22Rv1 (cell line): ENCODE measurements around the gene IL17RE.

ENCODE experiments used
- H3K27ac ChIP-seq: fragments of 450-650 bp; 2 replicates; pipeline ENCODE4 v1.5.1; 2017
- ZFX ChIP-seq: fragments of 450-650 bp; IDR thresholded peaks from 2 replicates; pipeline ENCODE4 v1.6.1; 2017; ENCODE audit warnings: antibody characterized with exemption, borderline replicate concordance
- TF ChIP-seq, protein P1 (sequence below): fragments of 450-650 bp; IDR thresholded peaks from 2 replicates; pipeline ENCODE4 v1.5.1; 2017; ENCODE audit warnings: mild to moderate bottlenecking

Gene IL17RE

DNA sequence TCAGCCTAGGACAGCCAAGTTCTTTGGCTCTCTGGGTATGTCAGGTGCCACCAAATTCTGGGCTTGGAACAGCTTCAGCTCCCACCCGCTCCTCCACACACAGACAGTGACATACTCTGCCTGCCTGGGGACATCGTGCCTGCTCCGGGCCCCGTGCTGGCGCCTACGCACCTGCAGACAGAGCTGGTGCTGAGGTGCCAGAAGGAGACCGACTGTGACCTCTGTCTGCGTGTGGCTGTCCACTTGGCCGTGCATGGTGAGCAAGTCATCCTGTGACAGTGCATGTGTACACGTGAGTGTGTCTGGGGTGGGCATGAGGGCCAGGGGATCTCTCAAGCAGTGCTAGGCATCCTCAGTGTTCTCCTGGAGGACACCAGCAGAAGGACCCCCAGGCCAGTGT is 15.2 kb downstream of the IL17RE start:
- peak overlapping the region; percentile 89 for H3K27ac ChIP-seq
- no peak for TF ChIP-seq ZFX
- TF ChIP-seq, protein P1, sequence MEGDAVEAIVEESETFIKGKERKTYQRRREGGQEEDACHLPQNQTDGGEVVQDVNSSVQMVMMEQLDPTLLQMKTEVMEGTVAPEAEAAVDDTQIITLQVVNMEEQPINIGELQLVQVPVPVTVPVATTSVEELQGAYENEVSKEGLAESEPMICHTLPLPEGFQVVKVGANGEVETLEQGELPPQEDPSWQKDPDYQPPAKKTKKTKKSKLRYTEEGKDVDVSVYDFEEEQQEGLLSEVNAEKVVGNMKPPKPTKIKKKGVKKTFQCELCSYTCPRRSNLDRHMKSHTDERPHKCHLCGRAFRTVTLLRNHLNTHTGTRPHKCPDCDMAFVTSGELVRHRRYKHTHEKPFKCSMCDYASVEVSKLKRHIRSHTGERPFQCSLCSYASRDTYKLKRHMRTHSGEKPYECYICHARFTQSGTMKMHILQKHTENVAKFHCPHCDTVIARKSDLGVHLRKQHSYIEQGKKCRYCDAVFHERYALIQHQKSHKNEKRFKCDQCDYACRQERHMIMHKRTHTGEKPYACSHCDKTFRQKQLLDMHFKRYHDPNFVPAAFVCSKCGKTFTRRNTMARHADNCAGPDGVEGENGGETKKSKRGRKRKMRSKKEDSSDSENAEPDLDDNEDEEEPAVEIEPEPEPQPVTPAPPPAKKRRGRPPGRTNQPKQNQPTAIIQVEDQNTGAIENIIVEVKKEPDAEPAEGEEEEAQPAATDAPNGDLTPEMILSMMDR = no peak

DNA sequence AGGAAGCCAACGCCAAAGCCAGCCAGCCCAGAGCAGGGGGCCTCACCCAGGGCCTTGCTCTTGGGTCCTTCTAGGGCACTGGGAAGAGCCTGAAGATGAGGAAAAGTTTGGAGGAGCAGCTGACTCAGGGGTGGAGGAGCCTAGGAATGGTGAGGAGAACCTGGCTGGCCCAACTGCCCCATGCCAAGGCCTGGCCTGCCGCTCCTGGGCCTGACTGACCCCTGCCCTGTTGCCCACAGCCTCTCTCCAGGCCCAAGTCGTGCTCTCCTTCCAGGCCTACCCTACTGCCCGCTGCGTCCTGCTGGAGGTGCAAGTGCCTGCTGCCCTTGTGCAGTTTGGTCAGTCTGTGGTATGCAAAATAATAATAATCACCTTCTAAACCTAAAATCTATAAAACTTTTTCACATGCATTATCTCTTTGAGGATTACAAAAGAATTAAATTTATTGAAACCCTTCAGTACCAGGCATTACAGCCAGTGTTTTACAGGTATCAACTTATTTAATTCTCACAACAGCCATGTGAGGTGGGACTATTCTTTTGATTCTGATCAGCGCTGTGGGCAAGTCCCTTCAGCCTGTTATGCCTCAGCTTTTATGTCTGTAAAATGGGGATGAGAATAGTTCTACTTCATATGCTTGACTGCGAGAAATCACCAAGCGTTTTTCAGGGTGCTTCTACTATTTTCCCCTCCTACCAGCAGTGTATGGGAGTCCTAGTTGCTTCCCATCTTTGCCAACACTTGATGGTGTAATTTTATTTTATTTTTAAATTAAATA is 15.8 kb downstream of the IL17RE start:
- no peak for TF ChIP-seq ZFX
- TF ChIP-seq, protein P1 = no peak
- peak overlapping the region; percentile 89; the same call in 1 of the 2 replicates for H3K27ac ChIP-seq

DNA sequence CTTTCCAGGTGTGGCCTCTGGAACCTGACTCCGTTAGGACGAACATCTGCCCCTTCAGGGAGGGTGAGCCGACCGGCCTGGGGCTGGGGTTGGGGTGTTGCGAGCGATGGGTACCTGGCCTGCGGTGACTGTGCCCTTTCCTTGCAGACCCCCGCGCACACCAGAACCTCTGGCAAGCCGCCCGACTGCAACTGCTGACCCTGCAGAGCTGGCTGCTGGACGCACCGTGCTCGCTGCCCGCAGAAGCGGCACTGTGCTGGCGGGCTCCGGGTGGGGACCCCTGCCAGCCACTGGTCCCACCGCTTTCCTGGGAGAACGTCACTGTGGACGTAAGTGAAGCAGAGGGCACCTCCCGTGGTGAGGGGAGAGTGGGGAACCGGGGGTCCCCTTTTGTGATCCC is 25.5 kb downstream of the IL17RE start:
- TF ChIP-seq ZFX = no peak
- TF ChIP-seq, protein P1 = no peak
- H3K27ac ChIP-seq = no peak overlapping the region

DNA sequence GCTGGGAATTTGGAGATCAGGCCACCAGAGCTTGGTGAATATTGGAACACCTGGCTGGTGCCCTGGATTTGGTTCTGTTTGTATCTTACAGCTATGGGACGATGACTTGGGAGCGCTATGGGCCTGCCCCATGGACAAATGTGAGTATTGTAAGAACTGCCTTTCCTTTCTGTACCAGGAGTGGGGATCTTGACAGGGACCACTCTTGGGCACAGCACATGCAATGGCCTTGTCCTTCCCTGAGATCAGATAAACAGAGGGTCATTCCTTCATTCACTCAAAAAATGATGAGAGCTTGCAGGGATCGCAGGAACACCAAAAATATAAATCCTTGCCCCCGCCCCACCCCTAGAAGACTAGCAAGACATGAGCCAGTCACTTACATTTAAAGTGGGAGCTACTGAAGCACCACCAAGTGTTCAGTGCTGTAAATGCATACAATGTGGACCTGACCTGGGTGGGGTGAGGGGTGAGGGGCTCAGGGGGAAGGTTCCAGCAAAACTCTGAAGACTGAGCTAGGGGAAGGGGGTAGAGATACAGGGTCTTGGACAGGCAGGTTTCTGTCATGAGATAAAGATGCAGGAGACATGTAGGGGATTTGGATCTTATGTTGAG is 28.3 kb downstream of the IL17RE start:
- no peak overlapping the region for H3K27ac ChIP-seq
- TF ChIP-seq, protein P1 = 0 out of 2 replicates have a peak, but pooled peaks have one; percentile 10
- no peak for TF ChIP-seq ZFX

DNA sequence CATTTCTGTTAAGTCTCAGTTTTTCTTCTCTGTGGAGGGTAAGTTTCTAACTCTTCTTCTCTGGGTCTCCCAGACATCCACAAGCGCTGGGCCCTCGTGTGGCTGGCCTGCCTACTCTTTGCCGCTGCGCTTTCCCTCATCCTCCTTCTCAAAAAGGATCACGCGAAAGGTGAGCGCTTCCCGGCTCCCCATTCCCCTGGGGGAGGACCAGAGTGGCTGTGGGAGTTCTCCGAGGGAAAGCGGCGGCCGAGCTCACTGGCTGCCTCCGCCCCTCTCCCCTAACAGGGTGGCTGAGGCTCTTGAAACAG is 29.8 kb downstream of the IL17RE start:
- TF ChIP-seq, protein P1 = no peak
- no peak for TF ChIP-seq ZFX
- H3K27ac ChIP-seq = peak overlapping the region; percentile 95

DNA sequence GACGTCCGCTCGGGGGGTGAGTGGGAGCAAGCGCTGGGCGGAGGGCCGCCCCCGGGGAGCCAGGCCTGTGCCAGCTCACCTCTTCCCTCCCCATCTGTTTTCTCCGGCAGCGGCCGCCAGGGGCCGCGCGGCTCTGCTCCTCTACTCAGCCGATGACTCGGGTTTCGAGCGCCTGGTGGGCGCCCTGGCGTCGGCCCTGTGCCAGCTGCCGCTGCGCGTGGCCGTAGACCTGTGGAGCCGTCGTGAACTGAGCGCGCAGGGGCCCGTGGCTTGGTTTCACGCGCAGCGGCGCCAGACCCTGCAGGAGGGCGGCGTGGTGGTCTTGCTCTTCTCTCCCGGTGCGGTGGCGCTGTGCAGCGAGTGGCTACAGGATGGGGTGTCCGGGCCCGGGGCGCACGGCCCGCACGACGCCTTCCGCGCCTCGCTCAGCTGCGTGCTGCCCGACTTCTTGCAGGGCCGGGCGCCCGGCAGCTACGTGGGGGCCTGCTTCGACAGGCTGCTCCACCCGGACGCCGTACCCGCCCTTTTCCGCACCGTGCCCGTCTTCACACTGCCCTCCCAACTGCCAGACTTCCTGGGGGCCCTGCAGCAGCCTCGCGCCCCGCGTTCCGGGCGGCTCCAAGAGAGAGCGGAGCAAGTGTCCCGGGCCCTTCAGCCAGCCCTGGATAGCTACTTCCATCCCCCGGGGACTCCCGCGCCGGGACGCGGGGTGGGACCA is 30.4 kb downstream of the IL17RE start:
- TF ChIP-seq, protein P1 = peak; percentile 89
- no peak for TF ChIP-seq ZFX
- peak overlapping the region; percentile 95 for H3K27ac ChIP-seq
